Pons (tissue), 1 donor: Measurements from ENCODE around the gene CD247.
A peak's percentile ranks its signal among the peaks of the same experiment; 100 is the strongest.
"Not testable (repeated sequence)": the region's sequence is repeated elsewhere in the genome, so short reads cannot be mapped to it uniquely, and the experiment has no call there.

Experiments
- DNase-seq: peaks from one replicate; pipeline ENCODE4 v3.0.0-alpha.2; 2016; ENCODE audit warnings: low spot score

CD247 gene

GRCh38 chr1:167518331-167518700 is at the start of gene CD247:
CD247 (minus strand) TSS chr1:167518529; CDS start chr1:167518465, 64 bp downstream.
- DNase-seq, result no peak

GRCh38 chr1:167567663-167568062 is 49.3 kb upstream of the CD247 start:
- no peak for DNase-seq

- no peak for DNase-seq
These were observed 48.4 kb upstream of the CD247 start for GRCh38 chr1:167566766-167567165.

GRCh38 chr1:167565922-167566321 is 47.6 kb upstream of the CD247 start:
- no peak for DNase-seq

- DNase-seq, result no peak
These were observed 46.4 kb upstream of the CD247 start for GRCh38 chr1:167564612-167565270.

- peak; percentile 79 for DNase-seq
These were observed 45.4 kb upstream of the CD247 start for GRCh38 chr1:167563579-167564246.

GRCh38 chr1:167562702-167563101 is 44.4 kb upstream of the CD247 start:
- DNase-seq, result no peak

- DNase-seq, result no peak
These were observed 43.4 kb upstream of the CD247 start for GRCh38 chr1:167561753-167562152.

- peak; percentile 88 for DNase-seq
These were observed 37.8 kb upstream of the CD247 start for GRCh38 chr1:167555971-167556714.

- DNase-seq, result not testable (repeated sequence)
These were observed 36.7 kb upstream of the CD247 start for GRCh38 chr1:167555072-167555471.

GRCh38 chr1:167554028-167554779 is 35.9 kb upstream of the CD247 start:
- peak; percentile 46 for DNase-seq

GRCh38 chr1:167553136-167554027 is 35.1 kb upstream of the CD247 start, which contains the start of gene CREG1:
CREG1 (minus strand) TSS chr1:167553762.
- peak; percentile 92 for DNase-seq

- no peak for DNase-seq
These were observed 33.0 kb upstream of the CD247 start for GRCh38 chr1:167551362-167551761.

GRCh38 chr1:167548059-167548932 is 30.0 kb upstream of the CD247 start:
- peak; percentile 69 for DNase-seq

GRCh38 chr1:167546935-167547334 is 28.6 kb upstream of the CD247 start:
- no peak for DNase-seq

GRCh38 chr1:167545349-167545748 is 27.0 kb upstream of the CD247 start:
- DNase-seq, result no peak

GRCh38 chr1:167544447-167545093 is 26.2 kb upstream of the CD247 start:
- no peak for DNase-seq

GRCh38 chr1:167543199-167543990 is 25.1 kb upstream of the CD247 start:
- peak; percentile 46 for DNase-seq
